K562 (cell line): Measurements from ENCODE around the gene VPS37D. TPM values are rescaled to one million over a fixed set of nuclear protein-coding genes. Genes with fewer than 3 reads are reported as not detected.
A peak's percentile ranks its signal among the peaks of the same experiment; 100 is the strongest.

Experiments used
- ATAC-seq: fragments of 200-7000 bp; cut with Tn5 transposase; 3 replicates; pipeline ENCODE4 v1.9.1; 2020; ENCODE audit warnings: moderate library complexity
- BruUV-seq: library from RNA; stranded (reverse); fragments of 400-500 nt; replicated peaks from 2 replicates; lab custom pipeline; 2021; lab: Mats Ljungman, UMichigan
- CTCF ChIA-PET: fragments of 300-600 bp; formaldehyde crosslinking; extraction: SDS; loops from one replicate; lab custom pipeline; 2021; ENCODE audit warnings: low intra/inter-chr PET ratio; lab: Yijun Ruan, JAX
- POLR2A ChIA-PET: fragments of 300-600, 350-650 bp; sonication (Branson Sonifier 250); formaldehyde crosslinking; extraction: SDS; loops from one replicate; lab custom pipeline; 2021; ENCODE audit warnings: antibody characterized with exemption, inconsistent platforms; lab: Yijun Ruan, JAX
- DNase-seq, 4 experiments: peaks; one replicate each; pipeline versions ENCODE4 v3.0.0 to v3.0.0-alpha.2; 2011 to 2018; ENCODE audit warnings: low spot score in 3 of 4, mixed read lengths in 3 of 4; ENCODE audit errors: extremely low read depth in 1 of 4
- FAIRE-seq: peaks from 2 replicates; lab custom pipeline; 2011; peaks lifted over from hg19 to GRCh38; lab: Jason Lieb, UNC
- H2AFZ ChIP-seq: 2 replicates; pipeline ENCODE4 v1.6.0; 2011; ENCODE audit warnings: low read depth, low read length, control low read depth, inconsistent platforms
- H3K27ac ChIP-seq: fragments of 200-600 bp; 3 replicates; pipeline ENCODE4 v1.8.0; 2011; ENCODE audit warnings: low read depth, mild to moderate bottlenecking, control low read depth, inconsistent platforms, low read length, moderate library complexity, mixed read lengths; ENCODE audit errors: extremely low read depth
- H3K27me3 ChIP-seq, 2 experiments: fragments of 300-600 bp in 1 of 2; 2 replicates in 1 of 2; 3 replicates in 1 of 2; pipeline versions ENCODE4 v1.6.0 to v1.8.0; 2011; ENCODE audit warnings: inconsistent platforms in 2 of 2, low read length in 2 of 2, mild to moderate bottlenecking in 1 of 2, mixed read lengths in 1 of 2, moderate library complexity in 1 of 2; ENCODE audit not compliant: control insufficient read depth in 2 of 2, insufficient read depth in 2 of 2
- H3K36me3 ChIP-seq: fragments of 300-600 bp; 3 replicates; pipeline ENCODE4 v1.8.0; 2011; ENCODE audit warnings: mild to moderate bottlenecking, low read length, inconsistent platforms; ENCODE audit not compliant: control insufficient read depth, insufficient read depth
- H3K4me1 ChIP-seq, 2 experiments: fragments of 200-600 bp in 1 of 2; replicated peaks in 1 of 2; 2 replicates in 1 of 2; 3 replicates in 1 of 2; pipeline versions ENCODE4 v1.5.1 to v1.8.0; 2011; ENCODE audit warnings: inconsistent platforms in 2 of 2, low read length in 2 of 2, mild to moderate bottlenecking in 1 of 2, mixed read lengths in 1 of 2, moderate library complexity in 1 of 2; ENCODE audit not compliant: control insufficient read depth in 2 of 2, insufficient read depth in 2 of 2
- H3K4me2 ChIP-seq: 2 replicates; pipeline ENCODE4 v1.6.1; 2011; ENCODE audit warnings: low read length, control low read depth, inconsistent platforms, mixed read lengths; ENCODE audit not compliant: insufficient read depth
- H3K4me3 ChIP-seq: fragments of 200-600 bp; sonication (generic), shearing (Covaris generic); 2 replicates; pipeline ENCODE4 v1.5.1; 2016; ENCODE audit warnings: control low read depth, inconsistent platforms
- H3K79me2 ChIP-seq: fragments of 200-600 bp; 3 replicates; pipeline ENCODE4 v1.8.0; 2011; ENCODE audit warnings: low read length, inconsistent platforms; ENCODE audit not compliant: control insufficient read depth, insufficient read depth
- H3K9ac ChIP-seq, 2 experiments: 2 replicates each; pipeline versions ENCODE4 v1.6.0 to v1.6.1; 2011; ENCODE audit warnings: low read depth in 2 of 2, low read length in 2 of 2, control low read depth in 1 of 2, inconsistent platforms in 1 of 2, mild to moderate bottlenecking in 1 of 2, mixed read lengths in 1 of 2; ENCODE audit not compliant: insufficient read depth in 1 of 2
- H3K9me1 ChIP-seq: one replicate; pipeline ENCODE4 v1.6.0; 2011; ENCODE audit warnings: inconsistent platforms, mild to moderate bottlenecking, low read length, moderate library complexity; ENCODE audit not compliant: control insufficient read depth, insufficient read depth
- H3K9me3 ChIP-seq: replicated peaks from 2 replicates; pipeline ENCODE4 v1.5.1; 2011; ENCODE audit warnings: low read depth, low read length, inconsistent platforms; ENCODE audit not compliant: control insufficient read depth, insufficient read depth
- H4K20me1 ChIP-seq: replicated peaks from 2 replicates; pipeline ENCODE4 v1.6.1; 2011; ENCODE audit warnings: low read length, inconsistent platforms, mixed read lengths; ENCODE audit not compliant: control insufficient read depth, insufficient read depth
- ADNP ChIP-seq: fragments of 200-800 bp; sonication (Bioruptor generic); IDR thresholded peaks from 2 replicates; pipeline ENCODE4 v1.6.1; 2016; ENCODE audit warnings: missing genetic modification characterization, missing compliant biosample characterization
- BRCA1 ChIP-seq, 2 experiments: fragments of 450-650 bp in 1 of 2; sonication (generic) in 1 of 2; formaldehyde crosslinking in 1 of 2; IDR thresholded peaks; 2 replicates each; pipeline versions ENCODE4 v1.5.0 to v1.6.1; 2017 to 2020; ENCODE audit warnings: mild to moderate bottlenecking in 1 of 2, missing genetic modification reagents in 1 of 2
- CCNT2 ChIP-seq: IDR thresholded peaks from 2 replicates; pipeline ENCODE4 v1.6.1; 2011; ENCODE audit warnings: borderline replicate concordance, low read depth, mild to moderate bottlenecking, moderate library complexity, mixed read lengths, low read length; ENCODE audit not compliant: insufficient read length; ENCODE audit errors: extremely low read depth
- HDAC2 ChIP-seq: fragments of 450-650 bp; IDR thresholded peaks from 2 replicates; pipeline ENCODE4 v1.6.1; 2016; ENCODE audit warnings: mild to moderate bottlenecking
- HSF4 ChIP-seq: fragments of 250-450 bp; sonication (Bioruptor Pico); IDR thresholded peaks from 2 replicates; pipeline ENCODE4 v2.1.2; 2022; ENCODE audit warnings: mild to moderate bottlenecking, moderate library complexity, borderline replicate concordance
- KDM1A ChIP-seq, 2 experiments: fragments of 450-650 bp; IDR thresholded peaks; 2 replicates each; pipeline ENCODE4 v1.6.1; 2016; ENCODE audit warnings: mild to moderate bottlenecking in 2 of 2
- KLF13 ChIP-seq: fragments of 450-650 bp; IDR thresholded peaks from 2 replicates; pipeline ENCODE4 v1.6.1; 2016; ENCODE audit warnings: missing genetic modification characterization, low read depth, mild to moderate bottlenecking, missing compliant biosample characterization, moderate library complexity, borderline replicate concordance
- NEUROD1 ChIP-seq: fragments of 150-350 bp; IDR thresholded peaks from 2 replicates; pipeline ENCODE4 v1.6.1; 2014; ENCODE audit warnings: borderline replicate concordance, low read length, low read depth; ENCODE audit not compliant: partially characterized antibody
- POLR2AphosphoS5 ChIP-seq: IDR thresholded peaks from 2 replicates; pipeline ENCODE4 v1.6.1; 2011; ENCODE audit warnings: mild to moderate bottlenecking, low read depth, low read length, moderate library complexity; ENCODE audit not compliant: control insufficient read depth, insufficient read depth
- PTTG1 ChIP-seq: fragments of 450-650 bp; IDR thresholded peaks from 2 replicates; pipeline ENCODE4 v1.6.1; 2016; ENCODE audit warnings: low read depth, mild to moderate bottlenecking, missing genetic modification characterization, missing compliant biosample characterization
- RBM25 ChIP-seq: fragments of 200-400 bp; formaldehyde crosslinking; IDR thresholded peaks from 2 replicates; pipeline ENCODE4 v1.6.1; 2018; ENCODE audit warnings: low read length, low read depth, moderate library complexity; ENCODE audit not compliant: severe bottlenecking
- TEAD4 ChIP-seq, 2 experiments: sonication (generic) in 1 of 2; formaldehyde crosslinking in 1 of 2; IDR thresholded peaks; 2 replicates each; pipeline versions ENCODE4 v1.6.1 to v1.8.0; 2012 to 2022; ENCODE audit warnings: borderline replicate concordance in 1 of 2, inconsistent platforms in 1 of 2, low read length in 1 of 2, mild to moderate bottlenecking in 1 of 2, missing genetic modification reagents in 1 of 2
- TSC22D4 ChIP-seq: fragments of 450-650 bp; IDR thresholded peaks from 2 replicates; pipeline ENCODE4 v1.6.1; 2016; ENCODE audit warnings: missing genetic modification characterization, missing biosample characterization, control low read depth
- ZKSCAN8 ChIP-seq: fragments of 200-800 bp; sonication (Bioruptor generic); IDR thresholded peaks from 2 replicates; pipeline ENCODE4 v1.6.1; 2016; ENCODE audit warnings: missing genetic modification characterization, missing compliant biosample characterization
- ZNF121 ChIP-seq: sonication (generic); formaldehyde crosslinking; conservative IDR thresholded peaks from 2 replicates; pipeline ENCODE4 v1.8.0; 2022; ENCODE audit warnings: missing genetic modification reagents
- WGBS: fragments of 100-300 bp; shearing (Covaris generic); methylation state at CpG from one replicate; pipeline ENCODE4 v1.1.6; 2016; ENCODE audit warnings: low coverage, mixed read lengths; ENCODE audit not compliant: insufficient coverage; ENCODE audit errors: missing lambda C conversion rate; 5-methylcytosine and 5-hydroxymethylcytosine counted together
- in situ Hi-C: fragments of 300-500 bp; cut with MboI; formaldehyde crosslinking; loops from 4 replicates; pipeline ENCODE4 v1.15.0; 2018; ENCODE audit warnings: inconsistent platforms, mixed read lengths
- intact Hi-C: fragments of 100-400 bp; cut with micrococcal nuclease; formaldehyde crosslinking; loops from 2 replicates; pipeline ENCODE4 v1.14.2; 2022
- polyA plus RNA-seq, 8 experiments: library from polyadenylated mRNA; depleted of rRNA in 4 of 8; stranded (reverse) in 5 of 8; unstranded in 3 of 8; fragments of >200 nt; fragmentation: Nextera tagmentation in 2 of 8; fragmentation: Illumina TruSeq in 1 of 8; extraction: Ambion mirVana in 2 of 8; extraction: Trizol in 1 of 8; gene quantifications; 2 replicates each; pipeline versions ENCODE4 v1.2.1 to v1.2.3, GENCODE V29; 2011 to 2014; ENCODE audit warnings: inconsistent platforms in 1 of 8, missing spikeins in 1 of 8
- total RNA-seq, 7 experiments: library from RNA; depleted of rRNA in 6 of 7; stranded (reverse); fragments of >200 nt in 6 of 7; fragmentation: Illumina TruSeq in 2 of 7; extraction: Trizol in 2 of 7; gene quantifications; 2 replicates each; pipeline versions ENCODE4 v1.2.1 to v1.2.3, GENCODE V29; 2011 to 2021; ENCODE audit warnings: low replicate concordance in 1 of 7
- TF ChIP-seq, protein P1 (sequence below): IDR thresholded peaks from 2 replicates; pipeline ENCODE4 v1.6.1; 2016; ENCODE audit warnings: missing genetic modification characterization, missing compliant biosample characterization
- TF ChIP-seq, protein P2 (sequence below): sonication (generic); formaldehyde crosslinking; IDR thresholded peaks from 2 replicates; pipeline ENCODE4 v1.8.1; 2023; ENCODE audit warnings: mild to moderate bottlenecking, missing genetic modification reagents
- TF ChIP-seq, protein P3 (sequence below): fragments of 200-800 bp; sonication (Bioruptor generic); IDR thresholded peaks from 2 replicates; pipeline ENCODE4 v1.6.1; 2017; ENCODE audit warnings: missing genetic modification characterization, missing compliant biosample characterization

VPS37D gene
- total and polyA plus RNA-seq, 9 of the 15 experiments (the other 6 are each of a cell fraction or from before 2014, with no cell fraction given): 0.25 to 2.3 (median 1.0) TPM; not detected in 3

DNA sequence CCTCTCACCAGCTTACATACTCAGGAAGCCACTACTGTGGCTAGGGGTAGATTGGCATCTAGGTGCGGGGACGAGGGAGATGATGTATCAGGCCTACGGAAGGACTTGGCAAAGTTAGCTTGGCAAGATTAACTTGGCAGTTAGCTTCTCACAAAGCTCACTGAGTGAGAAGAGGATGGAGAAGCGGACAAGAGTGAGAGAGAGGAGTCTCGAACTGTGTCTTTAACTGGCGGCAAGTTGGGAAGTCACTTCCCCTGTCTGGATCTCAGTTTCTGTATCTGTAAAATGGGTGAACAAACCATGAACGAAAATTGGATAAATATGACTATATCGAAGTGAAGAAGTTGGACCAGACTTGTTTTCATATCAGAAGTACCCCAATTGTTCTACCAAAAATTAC, 33.8 kb upstream of the VPS37D start:
- no peak for ATAC-seq
- CTCF ChIA-PET: no interaction called here
- H3K79me2 ChIP-seq: no peaks in the 10 kb centered on the region
- no peak for TF ChIP-seq KLF13 (tag)
- TF ChIP-seq BRCA1 (IDR thresholded peaks at IDR 0.05): no peak
- no peak for TF ChIP-seq BRCA1 (CRISPR knock-in tag; IDR thresholded peaks at IDR 0.05)
- TF ChIP-seq ADNP: peak; percentile 62; the same call in 1 of the 2 replicates
- no peak for TF ChIP-seq PTTG1
- TF ChIP-seq, protein P1, sequence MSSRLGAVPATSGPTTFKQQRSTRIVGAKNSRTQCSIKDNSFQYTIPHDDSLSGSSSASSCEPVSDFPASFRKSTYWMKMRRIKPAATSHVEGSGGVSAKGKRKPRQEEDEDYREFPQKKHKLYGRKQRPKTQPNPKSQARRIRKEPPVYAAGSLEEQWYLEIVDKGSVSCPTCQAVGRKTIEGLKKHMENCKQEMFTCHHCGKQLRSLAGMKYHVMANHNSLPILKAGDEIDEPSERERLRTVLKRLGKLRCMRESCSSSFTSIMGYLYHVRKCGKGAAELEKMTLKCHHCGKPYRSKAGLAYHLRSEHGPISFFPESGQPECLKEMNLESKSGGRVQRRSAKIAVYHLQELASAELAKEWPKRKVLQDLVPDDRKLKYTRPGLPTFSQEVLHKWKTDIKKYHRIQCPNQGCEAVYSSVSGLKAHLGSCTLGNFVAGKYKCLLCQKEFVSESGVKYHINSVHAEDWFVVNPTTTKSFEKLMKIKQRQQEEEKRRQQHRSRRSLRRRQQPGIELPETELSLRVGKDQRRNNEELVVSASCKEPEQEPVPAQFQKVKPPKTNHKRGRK: no peak
- no peak for TF ChIP-seq HSF4 (CRISPR knock-in tag)
- TF ChIP-seq ZKSCAN8 (CRISPR knock-in tag): no peak
- no peak for TF ChIP-seq TSC22D4 (tag)
- TF ChIP-seq, protein P2, sequence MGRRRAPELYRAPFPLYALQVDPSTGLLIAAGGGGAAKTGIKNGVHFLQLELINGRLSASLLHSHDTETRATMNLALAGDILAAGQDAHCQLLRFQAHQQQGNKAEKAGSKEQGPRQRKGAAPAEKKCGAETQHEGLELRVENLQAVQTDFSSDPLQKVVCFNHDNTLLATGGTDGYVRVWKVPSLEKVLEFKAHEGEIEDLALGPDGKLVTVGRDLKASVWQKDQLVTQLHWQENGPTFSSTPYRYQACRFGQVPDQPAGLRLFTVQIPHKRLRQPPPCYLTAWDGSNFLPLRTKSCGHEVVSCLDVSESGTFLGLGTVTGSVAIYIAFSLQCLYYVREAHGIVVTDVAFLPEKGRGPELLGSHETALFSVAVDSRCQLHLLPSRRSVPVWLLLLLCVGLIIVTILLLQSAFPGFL (CRISPR knock-in tag): 0 out of 2 replicates have a peak, but pooled peaks have one; percentile 28
- peak; percentile 39 to 66 for TF ChIP-seq KDM1A (IDR thresholded peaks at IDR 0.05)
- no peak for TF ChIP-seq POLR2AphosphoS5
- TF ChIP-seq, protein P3, sequence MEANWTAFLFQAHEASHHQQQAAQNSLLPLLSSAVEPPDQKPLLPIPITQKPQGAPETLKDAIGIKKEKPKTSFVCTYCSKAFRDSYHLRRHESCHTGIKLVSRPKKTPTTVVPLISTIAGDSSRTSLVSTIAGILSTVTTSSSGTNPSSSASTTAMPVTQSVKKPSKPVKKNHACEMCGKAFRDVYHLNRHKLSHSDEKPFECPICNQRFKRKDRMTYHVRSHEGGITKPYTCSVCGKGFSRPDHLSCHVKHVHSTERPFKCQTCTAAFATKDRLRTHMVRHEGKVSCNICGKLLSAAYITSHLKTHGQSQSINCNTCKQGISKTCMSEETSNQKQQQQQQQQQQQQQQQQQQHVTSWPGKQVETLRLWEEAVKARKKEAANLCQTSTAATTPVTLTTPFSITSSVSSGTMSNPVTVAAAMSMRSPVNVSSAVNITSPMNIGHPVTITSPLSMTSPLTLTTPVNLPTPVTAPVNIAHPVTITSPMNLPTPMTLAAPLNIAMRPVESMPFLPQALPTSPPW (CRISPR knock-in tag): no peak
- peak; percentile 93 for TF ChIP-seq RBM25
- no peak for TF ChIP-seq TEAD4 (IDR thresholded peaks at IDR 0.05; ENCODE audit: low read length)
- no peak for TF ChIP-seq TEAD4 (CRISPR knock-in tag; IDR thresholded peaks at IDR 0.05; ENCODE audit: borderline replicate concordance)
- TF ChIP-seq NEUROD1: no peak
- TF ChIP-seq ZNF121 (CRISPR knock-in tag): peak; percentile 56
- TF ChIP-seq CCNT2: no peak
- TF ChIP-seq HDAC2: peak; percentile 61; the same call in 1 of the 2 replicates

More for the DNA sequence above, 33.8 kb upstream of the VPS37D start:
- Histone ChIP-seq H3K27ac (no peak overlapping the region), H2AFZ (no peak overlapping the region), H3K9me1 (no peaks in the 10 kb centered on the region), H3K9me3 (no peaks in the 10 kb centered on the region), H3K4me2 (no peak overlapping the region), H3K9ac (no peak overlapping the region), H3K27me3 (peaks cover 16 to 43% of the 10 kb centered on the region in 2 experiments), H4K20me1 (peaks cover 5% of the 10 kb centered on the region; the same call in 1 of the 2 replicates), H3K36me3 (no peaks in the 10 kb centered on the region), H3K4me1 (no peaks in the 10 kb centered on the region; a peak in 1 of 5 replicates), H3K4me3 (no peak overlapping the region)
- in situ Hi-C loops (no loop called here), intact Hi-C loops (no loop called here)
- POLR2A ChIA-PET: no interaction called here
- WGBS: 10% methylated on average over 8 of the region's 8 CpGs
- FAIRE-seq: no peak
- BruUV-seq: no TSS peak
- no peak for DNase-seq
